Lower leg skin (tissue), 4 donors: Measurements from ENCODE around the gene MAP3K13. TPM values are rescaled to one million over a fixed set of nuclear protein-coding genes. Genes with fewer than 3 reads are reported as not detected.
"Not testable (repeated sequence)": the region's sequence is repeated elsewhere in the genome, so short reads cannot be mapped to it uniquely, and the experiment has no call there.

Experiments used
- DNase-seq, 2 donors: peaks; one replicate each; pipeline ENCODE4 v3.0.0-alpha.2; 2019; ENCODE audit warnings: low spot score in 2 of 2
- H3K4me3 ChIP-seq: fragments of 200-600 bp; sonication (generic); 2 replicates; pipeline ENCODE4 v1.5.1; 2017; ENCODE audit warnings: mild to moderate bottlenecking, low read depth; ENCODE audit not compliant: poor library complexity, severe bottlenecking
- POLR2A ChIP-seq, 2 donors: fragments of 450-650 bp; IDR thresholded peaks; one replicate each; pipeline ENCODE4 v1.6.1; 2016 to 2017; ENCODE audit warnings: antibody characterized with exemption in 2 of 2, mild to moderate bottlenecking in 1 of 2, moderate library complexity in 1 of 2
- WGBS, 2 donors: methylation state at CpG; one replicate each; pipeline ENCODE4 v1.1.5; 2018; 5-methylcytosine and 5-hydroxymethylcytosine counted together
- intact Hi-C: fragments of 100-400 bp; cut with DNase I; formaldehyde crosslinking; loops from one replicate; pipeline ENCODE4 v1.15.0; 2023; ENCODE audit warnings: low total_unique reads
- total RNA-seq, 4 donors: library from RNA; depleted of rRNA; stranded (reverse); fragments of >200 nt; gene quantifications; one replicate each; pipeline ENCODE4 v1.1.0, GENCODE V29; 2016
- TF ChIP-seq, protein P1 (sequence below), 3 donors: fragments of 450-650 bp; IDR thresholded peaks; one replicate each; pipeline ENCODE4 v1.5.1; 2016; ENCODE audit warnings: antibody characterized with exemption in 3 of 3, mild to moderate bottlenecking in 3 of 3, moderate library complexity in 2 of 3

MAP3K13 gene
- total RNA-seq, 4 donors from 2014 or later = 14.3 to 19.2 (median 17.1) TPM

DNA sequence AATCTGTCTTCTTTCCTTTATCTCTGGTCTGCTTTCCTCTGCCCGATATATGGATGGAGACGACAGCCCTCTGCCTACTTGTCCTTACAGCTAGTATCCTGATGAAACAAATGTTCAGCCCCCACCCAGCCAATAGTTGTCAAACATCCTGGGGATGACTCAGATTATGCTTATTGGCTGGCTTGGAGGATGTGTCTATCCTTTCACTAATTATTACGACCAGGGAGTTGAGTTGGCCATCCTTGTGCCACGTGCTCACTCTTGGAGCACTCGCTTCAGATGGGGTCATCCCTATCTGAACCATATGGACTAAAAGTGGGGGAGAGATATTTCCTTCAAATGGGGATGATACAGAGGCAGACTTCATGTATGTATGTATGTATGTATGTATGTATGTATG, 6.4 kb upstream of the MAP3K13 start:
- no peak overlapping the region for H3K4me3 ChIP-seq
- WGBS, 2 donors = 79 to 84% methylated on average over 5 of the region's 5 CpGs
- TF ChIP-seq, protein P1, sequence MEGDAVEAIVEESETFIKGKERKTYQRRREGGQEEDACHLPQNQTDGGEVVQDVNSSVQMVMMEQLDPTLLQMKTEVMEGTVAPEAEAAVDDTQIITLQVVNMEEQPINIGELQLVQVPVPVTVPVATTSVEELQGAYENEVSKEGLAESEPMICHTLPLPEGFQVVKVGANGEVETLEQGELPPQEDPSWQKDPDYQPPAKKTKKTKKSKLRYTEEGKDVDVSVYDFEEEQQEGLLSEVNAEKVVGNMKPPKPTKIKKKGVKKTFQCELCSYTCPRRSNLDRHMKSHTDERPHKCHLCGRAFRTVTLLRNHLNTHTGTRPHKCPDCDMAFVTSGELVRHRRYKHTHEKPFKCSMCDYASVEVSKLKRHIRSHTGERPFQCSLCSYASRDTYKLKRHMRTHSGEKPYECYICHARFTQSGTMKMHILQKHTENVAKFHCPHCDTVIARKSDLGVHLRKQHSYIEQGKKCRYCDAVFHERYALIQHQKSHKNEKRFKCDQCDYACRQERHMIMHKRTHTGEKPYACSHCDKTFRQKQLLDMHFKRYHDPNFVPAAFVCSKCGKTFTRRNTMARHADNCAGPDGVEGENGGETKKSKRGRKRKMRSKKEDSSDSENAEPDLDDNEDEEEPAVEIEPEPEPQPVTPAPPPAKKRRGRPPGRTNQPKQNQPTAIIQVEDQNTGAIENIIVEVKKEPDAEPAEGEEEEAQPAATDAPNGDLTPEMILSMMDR (IDR thresholded peaks at IDR 0.05) = no peak
- no peak for TF ChIP-seq POLR2A (IDR thresholded peaks at IDR 0.05)
- intact Hi-C loops = loop anchor here (10.0 kb wide), 1 partner anchor 218 kb away; no protein-coding TSS in a partner anchor
- DNase-seq = no peak

DNA sequence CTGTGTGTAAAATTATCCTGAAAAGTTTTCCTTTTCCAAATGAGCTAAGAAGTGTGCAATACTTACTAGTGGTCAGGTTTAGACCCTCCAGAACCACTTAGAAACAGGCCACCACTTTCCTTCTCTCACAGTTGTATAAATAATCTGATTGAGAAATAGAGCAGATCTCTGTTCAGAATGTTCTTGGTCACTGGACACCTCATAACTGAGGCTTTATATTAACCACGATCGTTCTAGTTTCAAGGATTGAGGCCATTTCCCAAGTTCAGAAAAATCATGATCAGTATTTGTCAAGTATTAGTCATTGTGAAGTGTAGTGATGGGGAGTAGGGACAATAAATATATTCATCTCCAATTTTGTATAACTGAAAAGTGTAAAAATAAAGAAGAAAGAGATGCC, 1.0 kb upstream of the MAP3K13 start:
- WGBS, 2 donors = 76 to 83% methylated on average over 2 of the region's 2 CpGs
- TF ChIP-seq, protein P1 (IDR thresholded peaks at IDR 0.05) = no peak
- no peak for TF ChIP-seq POLR2A (IDR thresholded peaks at IDR 0.05)
- no peak for DNase-seq
- intact Hi-C loops = no loop called here
- H3K4me3 ChIP-seq = no peak overlapping the region

DNA sequence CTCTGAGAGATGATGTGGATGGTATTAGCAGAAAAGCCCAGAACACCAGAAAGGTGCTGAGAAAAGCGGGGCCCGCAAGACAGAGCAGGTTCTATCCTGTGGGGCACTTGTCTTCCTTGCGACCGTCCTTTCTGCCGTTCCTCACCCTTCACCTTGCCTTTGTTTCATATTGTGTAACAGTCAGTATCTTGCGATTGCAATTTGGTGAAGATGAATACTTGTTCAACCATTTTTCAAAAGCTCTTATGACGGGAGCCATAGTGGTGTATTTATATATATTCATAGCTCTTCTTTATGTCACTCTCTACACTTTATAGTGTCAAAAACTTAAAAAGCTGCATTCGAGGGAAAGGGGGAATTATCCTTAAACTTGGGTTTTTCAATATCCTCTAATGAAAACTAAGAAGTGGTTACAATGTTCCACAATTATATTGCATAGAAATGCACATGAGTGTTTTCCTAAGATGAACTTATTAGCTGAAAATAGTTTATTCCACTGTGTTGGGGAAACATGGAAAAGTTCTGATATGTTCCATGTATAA, 797 bp downstream of the MAP3K13 start:
- intact Hi-C loops = no loop called here
- TF ChIP-seq, protein P1 (IDR thresholded peaks at IDR 0.05) = no peak
- no peak for TF ChIP-seq POLR2A (IDR thresholded peaks at IDR 0.05)
- WGBS, 2 donors = 2 to 3% methylated on average over 8 of the region's 8 CpGs
- H3K4me3 ChIP-seq = peak overlapping the region; percentile 14
- DNase-seq = no peak

DNA sequence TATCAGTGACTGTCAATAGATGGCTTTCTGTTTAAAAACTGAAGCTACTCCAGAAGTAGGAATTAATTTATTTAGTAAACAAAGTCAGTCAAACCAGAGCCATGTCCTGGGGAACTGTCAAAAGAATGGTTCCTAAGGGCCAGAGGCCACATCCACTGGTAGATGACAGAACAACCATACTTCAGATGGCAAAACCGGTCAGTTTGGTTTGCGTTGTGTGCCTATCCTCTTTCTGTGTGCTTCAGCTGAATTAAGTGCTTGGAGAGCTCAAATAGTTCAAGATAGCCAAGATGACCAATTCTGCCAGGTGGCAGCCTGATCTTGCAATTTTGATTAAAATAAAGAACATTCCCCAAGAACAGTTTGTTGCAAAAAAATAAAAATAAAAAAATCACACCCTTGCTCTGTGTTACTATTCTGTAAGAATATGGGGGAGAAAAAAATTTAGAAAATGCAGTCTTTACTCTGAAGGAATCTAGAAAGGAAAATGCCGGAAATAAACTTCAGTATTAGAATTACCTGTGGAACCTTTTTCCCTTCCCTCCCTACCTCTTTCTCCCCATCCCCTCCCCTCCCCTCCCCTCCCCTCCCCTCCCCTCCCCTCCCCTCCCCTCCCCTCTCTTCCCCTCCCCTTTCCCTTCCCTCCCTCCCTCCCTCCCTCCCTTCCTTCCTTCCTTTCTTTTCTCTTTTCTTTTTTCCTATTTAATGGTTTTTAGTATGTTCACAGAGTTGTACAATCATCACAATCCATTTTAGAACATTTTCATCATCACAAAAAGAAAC, 2.5 kb downstream of the MAP3K13 start:
- 48 to 58% methylated on average over 3 of the region's 3 CpGs for WGBS, 2 donors
- no peak overlapping the region for H3K4me3 ChIP-seq
- DNase-seq = peak in 1 of 2 donors; percentile 29
- intact Hi-C loops = no loop called here
- TF ChIP-seq POLR2A (IDR thresholded peaks at IDR 0.05) = no peak
- TF ChIP-seq, protein P1 (IDR thresholded peaks at IDR 0.05) = no peak

DNA sequence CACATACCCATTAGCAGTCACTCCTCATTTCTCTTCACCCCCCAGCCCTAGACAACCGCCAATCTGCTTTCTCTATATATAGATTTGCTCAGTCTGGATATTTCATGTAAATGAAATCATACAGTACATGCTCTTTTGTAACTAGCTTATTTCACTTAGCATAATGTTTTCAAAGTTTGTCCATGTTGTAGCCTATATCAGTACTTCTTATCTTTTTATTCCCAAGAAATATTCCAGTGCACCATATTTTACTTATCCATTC, 3.1 kb downstream of the MAP3K13 start:
- WGBS, 2 donors = 60 to 68% methylated on average over 1 of the region's 1 CpG
- DNase-seq = no peak
- H3K4me3 ChIP-seq = no peak overlapping the region
- TF ChIP-seq POLR2A (IDR thresholded peaks at IDR 0.05) = no peak
- TF ChIP-seq, protein P1 (IDR thresholded peaks at IDR 0.05) = no peak
- intact Hi-C loops = no loop called here

DNA sequence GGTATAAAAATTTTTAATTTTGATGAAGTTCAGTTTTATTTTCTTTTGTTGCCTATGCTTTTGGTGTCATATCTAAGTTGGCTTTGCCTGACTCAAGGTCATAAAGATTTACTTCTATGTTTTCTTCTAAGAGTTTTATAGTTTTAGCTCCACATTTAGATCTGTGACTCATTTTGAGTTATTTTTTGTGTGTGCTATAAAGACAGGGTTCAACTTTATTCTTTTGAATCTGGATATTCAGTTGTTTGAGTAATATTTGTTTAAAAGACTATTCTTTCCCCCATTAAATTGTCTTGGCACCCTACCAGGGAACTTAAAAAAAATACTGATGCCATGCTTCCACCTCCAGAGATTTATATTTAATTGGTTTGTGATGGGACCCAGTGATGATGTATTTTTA, 4.0 kb downstream of the MAP3K13 start:
- H3K4me3 ChIP-seq = no peak overlapping the region
- intact Hi-C loops = no loop called here
- TF ChIP-seq, protein P1 (IDR thresholded peaks at IDR 0.05) = no peak
- TF ChIP-seq POLR2A (IDR thresholded peaks at IDR 0.05) = no peak
- DNase-seq = no peak

DNA sequence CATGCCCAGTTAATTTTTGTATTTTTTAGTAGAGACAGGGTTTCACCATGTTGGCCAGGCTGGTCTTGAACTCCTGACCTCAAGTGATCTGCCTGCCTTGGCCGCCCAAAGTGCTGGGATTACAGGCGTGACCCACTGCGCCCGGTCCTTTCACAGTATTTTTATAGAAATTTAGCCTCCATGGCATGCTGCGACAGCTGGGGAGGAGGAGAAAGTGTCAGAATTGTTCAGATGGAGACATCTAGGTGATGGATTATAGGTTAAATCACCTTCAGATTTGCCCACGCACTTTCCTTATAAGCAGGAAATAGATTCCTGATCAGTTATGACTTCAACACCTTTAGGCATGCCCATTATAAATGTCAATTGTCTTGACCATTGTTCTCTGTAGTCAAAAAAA, 7.4 kb downstream of the MAP3K13 start:
- H3K4me3 ChIP-seq, DNase-seq, intact Hi-C loops: not testable (repeated sequence)
- 81 to 92% methylated on average over 6 of the region's 6 CpGs for WGBS, 2 donors
